K562 (cell line): ENCODE data around the gene SAP25. TPM values are rescaled to one million over a fixed set of nuclear protein-coding genes. Genes with fewer than 3 reads are reported as not detected.
A peak's percentile ranks its signal among the peaks of the same experiment; 100 is the strongest.

Source experiments
- ATAC-seq: fragments of 200-7000 bp; cut with Tn5 transposase; 3 replicates; pipeline ENCODE4 v1.9.1; 2020; ENCODE audit warnings: moderate library complexity
- BruUV-seq: library from RNA; stranded (reverse); fragments of 400-500 nt; replicated peaks from 2 replicates; lab custom pipeline; 2021; lab: Mats Ljungman, UMichigan
- CTCF ChIA-PET: fragments of 300-600 bp; formaldehyde crosslinking; extraction: SDS; loops from one replicate; lab custom pipeline; 2021; ENCODE audit warnings: low intra/inter-chr PET ratio; lab: Yijun Ruan, JAX
- POLR2A ChIA-PET: fragments of 300-600, 350-650 bp; sonication (Branson Sonifier 250); formaldehyde crosslinking; extraction: SDS; loops from one replicate; lab custom pipeline; 2021; ENCODE audit warnings: antibody characterized with exemption, inconsistent platforms; lab: Yijun Ruan, JAX
- DNase-seq, 4 experiments: peaks; one replicate each; pipeline versions ENCODE4 v3.0.0 to v3.0.0-alpha.2; 2011 to 2018; ENCODE audit warnings: low spot score in 3 of 4, mixed read lengths in 3 of 4; ENCODE audit errors: extremely low read depth in 1 of 4
- FAIRE-seq: peaks from 2 replicates; lab custom pipeline; 2011; peaks lifted over from hg19 to GRCh38; lab: Jason Lieb, UNC
- H2AFZ ChIP-seq: 2 replicates; pipeline ENCODE4 v1.6.0; 2011; ENCODE audit warnings: low read depth, low read length, control low read depth, inconsistent platforms
- H3K27ac ChIP-seq: fragments of 200-600 bp; 3 replicates; pipeline ENCODE4 v1.8.0; 2011; ENCODE audit warnings: low read depth, mild to moderate bottlenecking, control low read depth, inconsistent platforms, low read length, moderate library complexity, mixed read lengths; ENCODE audit errors: extremely low read depth
- H3K27me3 ChIP-seq, 2 experiments: fragments of 300-600 bp in 1 of 2; 2 replicates in 1 of 2; 3 replicates in 1 of 2; pipeline versions ENCODE4 v1.6.0 to v1.8.0; 2011; ENCODE audit warnings: inconsistent platforms in 2 of 2, low read length in 2 of 2, mild to moderate bottlenecking in 1 of 2, mixed read lengths in 1 of 2, moderate library complexity in 1 of 2; ENCODE audit not compliant: control insufficient read depth in 2 of 2, insufficient read depth in 2 of 2
- H3K36me3 ChIP-seq: fragments of 300-600 bp; 3 replicates; pipeline ENCODE4 v1.8.0; 2011; ENCODE audit warnings: mild to moderate bottlenecking, low read length, inconsistent platforms; ENCODE audit not compliant: control insufficient read depth, insufficient read depth
- H3K4me1 ChIP-seq, 2 experiments: fragments of 200-600 bp in 1 of 2; replicated peaks in 1 of 2; 2 replicates in 1 of 2; 3 replicates in 1 of 2; pipeline versions ENCODE4 v1.5.1 to v1.8.0; 2011; ENCODE audit warnings: inconsistent platforms in 2 of 2, low read length in 2 of 2, mild to moderate bottlenecking in 1 of 2, mixed read lengths in 1 of 2, moderate library complexity in 1 of 2; ENCODE audit not compliant: control insufficient read depth in 2 of 2, insufficient read depth in 2 of 2
- H3K4me2 ChIP-seq: 2 replicates; pipeline ENCODE4 v1.6.1; 2011; ENCODE audit warnings: low read length, control low read depth, inconsistent platforms, mixed read lengths; ENCODE audit not compliant: insufficient read depth
- H3K4me3 ChIP-seq: fragments of 200-600 bp; sonication (generic), shearing (Covaris generic); 2 replicates; pipeline ENCODE4 v1.5.1; 2016; ENCODE audit warnings: control low read depth, inconsistent platforms
- H3K79me2 ChIP-seq: fragments of 200-600 bp; 3 replicates; pipeline ENCODE4 v1.8.0; 2011; ENCODE audit warnings: low read length, inconsistent platforms; ENCODE audit not compliant: control insufficient read depth, insufficient read depth
- H3K9ac ChIP-seq, 2 experiments: 2 replicates each; pipeline versions ENCODE4 v1.6.0 to v1.6.1; 2011; ENCODE audit warnings: low read depth in 2 of 2, low read length in 2 of 2, control low read depth in 1 of 2, inconsistent platforms in 1 of 2, mild to moderate bottlenecking in 1 of 2, mixed read lengths in 1 of 2; ENCODE audit not compliant: insufficient read depth in 1 of 2
- H3K9me1 ChIP-seq: one replicate; pipeline ENCODE4 v1.6.0; 2011; ENCODE audit warnings: inconsistent platforms, mild to moderate bottlenecking, low read length, moderate library complexity; ENCODE audit not compliant: control insufficient read depth, insufficient read depth
- H3K9me3 ChIP-seq: replicated peaks from 2 replicates; pipeline ENCODE4 v1.5.1; 2011; ENCODE audit warnings: low read depth, low read length, inconsistent platforms; ENCODE audit not compliant: control insufficient read depth, insufficient read depth
- H4K20me1 ChIP-seq: replicated peaks from 2 replicates; pipeline ENCODE4 v1.6.1; 2011; ENCODE audit warnings: low read length, inconsistent platforms, mixed read lengths; ENCODE audit not compliant: control insufficient read depth, insufficient read depth
- KLF1 ChIP-seq: fragments of 450-650 bp; IDR thresholded peaks from 2 replicates; pipeline ENCODE4 v1.6.1; 2016; ENCODE audit warnings: missing genetic modification characterization, missing compliant biosample characterization
- MCM2 ChIP-seq: fragments of 450-650 bp; IDR thresholded peaks from 2 replicates; pipeline ENCODE4 v1.6.1; 2017; ENCODE audit warnings: low read depth, mild to moderate bottlenecking
- NFIX ChIP-seq: fragments of 250-450 bp; sonication (Bioruptor Pico); IDR thresholded peaks from 2 replicates; pipeline ENCODE4 v1.4.0; 2020; ENCODE audit warnings: low read depth, mild to moderate bottlenecking, moderate library complexity
- NR2C1 ChIP-seq, 2 experiments: fragments of 450-650 bp; IDR thresholded peaks; 2 replicates each; pipeline ENCODE4 v1.6.1; 2017; ENCODE audit warnings: mild to moderate bottlenecking in 2 of 2, antibody characterized with exemption in 1 of 2, inconsistent platforms in 1 of 2, missing compliant biosample characterization in 1 of 2, missing genetic modification characterization in 1 of 2
- SIN3A ChIP-seq, 2 experiments: fragments of 150-350 bp in 1 of 2; IDR thresholded peaks; 2 replicates each; pipeline ENCODE4 v1.6.1; 2011 to 2016; ENCODE audit warnings: borderline replicate concordance in 2 of 2, low read depth in 2 of 2, low read length in 2 of 2, mild to moderate bottlenecking in 2 of 2, moderate library complexity in 2 of 2; ENCODE audit not compliant: control insufficient read depth in 1 of 2
- WGBS: fragments of 100-300 bp; shearing (Covaris generic); methylation state at CpG from one replicate; pipeline ENCODE4 v1.1.6; 2016; ENCODE audit warnings: low coverage, mixed read lengths; ENCODE audit not compliant: insufficient coverage; ENCODE audit errors: missing lambda C conversion rate; 5-methylcytosine and 5-hydroxymethylcytosine counted together
- in situ Hi-C: fragments of 300-500 bp; cut with MboI; formaldehyde crosslinking; loops from 4 replicates; pipeline ENCODE4 v1.15.0; 2018; ENCODE audit warnings: inconsistent platforms, mixed read lengths
- intact Hi-C: fragments of 100-400 bp; cut with micrococcal nuclease; formaldehyde crosslinking; loops from 2 replicates; pipeline ENCODE4 v1.14.2; 2022
- polyA plus RNA-seq, 8 experiments: library from polyadenylated mRNA; depleted of rRNA in 4 of 8; stranded (reverse) in 5 of 8; unstranded in 3 of 8; fragments of >200 nt; fragmentation: Nextera tagmentation in 2 of 8; fragmentation: Illumina TruSeq in 1 of 8; extraction: Ambion mirVana in 2 of 8; extraction: Trizol in 1 of 8; gene quantifications; 2 replicates each; pipeline versions ENCODE4 v1.2.1 to v1.2.3, GENCODE V29; 2011 to 2014; ENCODE audit warnings: inconsistent platforms in 1 of 8, missing spikeins in 1 of 8
- total RNA-seq, 7 experiments: library from RNA; depleted of rRNA in 6 of 7; stranded (reverse); fragments of >200 nt in 6 of 7; fragmentation: Illumina TruSeq in 2 of 7; extraction: Trizol in 2 of 7; gene quantifications; 2 replicates each; pipeline versions ENCODE4 v1.2.1 to v1.2.3, GENCODE V29; 2011 to 2021; ENCODE audit warnings: low replicate concordance in 1 of 7

Gene SAP25
- total and polyA plus RNA-seq, 9 of the 15 experiments (the other 6 are each of a cell fraction or from before 2014, with no cell fraction given) = 0.13 to 5.3 (median 0.78) TPM; not detected in 1

GRCh38 chr7:100555701-100556100, 18.0 kb downstream of the SAP25 start:
- BruUV-seq = TSS peak; percentile 13
- in situ Hi-C loops = loop anchor here (25.0 kb wide), 1 partner anchor 93 kb away; the partner anchor contains the start of gene SPACDR
- 78% methylated on average over 5 of the region's 5 CpGs for WGBS
- H3K4me1 ChIP-seq = peaks cover 7 to 9% of the 10 kb centered on the region in 2 experiments; a peak in 3 of 5 replicates
- H3K4me2 ChIP-seq = no peak overlapping the region
- ChIA-PET CTCF (no interaction called here), POLR2A (interaction anchor here (0.9 kb wide), 2 partner anchors 11 to 30 kb away, joined by 3 to 4 read pairs; partner anchors contain the start of genes FBXO24 and LRCH4)
- FAIRE-seq (no peak), DNase-seq (no peak), ATAC-seq (no peak)
- no peak overlapping the region for H2AFZ ChIP-seq
- H3K36me3 ChIP-seq = peaks cover 62% of the 10 kb centered on the region; the same call in 2 of the 3 replicates
- no peak overlapping the region for H3K9ac ChIP-seq
- no peaks in the 10 kb centered on the region for H3K27me3 ChIP-seq
- H4K20me1 ChIP-seq = no peaks in the 10 kb centered on the region
- no peaks in the 10 kb centered on the region for H3K79me2 ChIP-seq
- intact Hi-C loops = no loop called here
- no peaks in the 10 kb centered on the region for H3K9me1 ChIP-seq
- H3K4me3 ChIP-seq = no peak overlapping the region
- TF ChIP-seq MCM2 (no peak), KLF1 (no peak), NR2C1 (IDR thresholded peaks at IDR 0.05) (0 out of 2 replicates have a peak, but pooled peaks have one; percentile 10), NR2C1 (tag; IDR thresholded peaks at IDR 0.05) (0 out of 2 replicates have a peak, but pooled peaks have one; percentile 27), NFIX (CRISPR knock-in tag) (no peak), SIN3A (IDR thresholded peaks at IDR 0.05; ENCODE audit: borderline replicate concordance in 2 of 2, control insufficient read depth in 1 of 2, low read depth in 2 of 2, low read length in 2 of 2) (no peak)
- H3K27ac ChIP-seq = peak overlapping the region; percentile 15; the same call in 1 of the 3 replicates
- H3K9me3 ChIP-seq = no peaks in the 10 kb centered on the region
